PFSK-1 (cell line): ENCODE measurements around the gene NEK7.

Experiments
- POLR2AphosphoS5 ChIP-seq: IDR thresholded peaks from 2 replicates; pipeline ENCODE4 v1.6.1; 2012; ENCODE audit warnings: low read depth, mild to moderate bottlenecking, control low read depth, low read length, moderate library complexity
- SIN3A ChIP-seq: IDR thresholded peaks from 2 replicates; pipeline ENCODE4 v1.6.1; 2012; ENCODE audit warnings: mild to moderate bottlenecking, low read length, moderate library complexity, borderline replicate concordance; ENCODE audit not compliant: insufficient read depth

DNA sequence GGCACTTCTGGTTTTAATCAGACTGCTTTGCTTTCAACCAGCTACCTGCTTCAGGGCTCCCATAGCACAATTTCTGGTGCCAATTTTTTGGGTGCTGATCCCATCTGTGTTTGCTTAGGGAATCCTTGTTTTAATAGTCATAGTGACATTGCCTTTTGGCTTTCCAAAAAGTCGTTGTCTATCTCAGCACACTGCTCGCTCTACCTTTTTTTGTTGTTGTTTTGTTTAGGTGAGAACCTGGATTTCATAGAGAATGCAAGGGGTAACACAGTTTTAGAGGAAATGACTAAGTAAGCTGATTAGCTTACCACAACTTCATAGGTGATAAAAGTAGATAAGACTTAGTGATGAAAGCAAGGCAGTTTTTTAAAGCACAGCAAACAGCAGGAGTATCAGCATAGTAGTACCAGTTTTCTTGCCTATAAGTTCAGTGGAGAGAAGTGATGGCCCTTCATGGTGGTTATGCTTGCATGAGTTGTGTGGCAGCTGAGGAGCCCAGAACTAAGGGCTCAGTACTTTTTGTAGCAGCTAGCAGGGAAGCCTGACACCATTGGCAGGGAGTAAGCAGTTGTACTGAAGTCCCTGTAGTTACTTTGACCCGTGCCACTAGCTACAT is 31.3 kb downstream of the NEK7 start:
- no peak for TF ChIP-seq POLR2AphosphoS5
- no peak for TF ChIP-seq SIN3A
